ENCODE data around the gene ADPRM. TPM values are rescaled to one million over a fixed set of nuclear protein-coding genes. Genes with fewer than 3 reads are reported as not detected.

Gene ADPRM
- polyA plus RNA-seq, 2 of the 4 experiments (the other 2 are of a cell fraction) = 8.3 to 25.2 TPM

- TF ChIP-seq RCOR1 (IDR thresholded peaks at IDR 0.05; ENCODE audit: low read depth, low read length) = no peak
- TF ChIP-seq ATOH8 (CRISPR knock-in tag; IDR thresholded peaks at IDR 0.05; ENCODE audit: low read depth) = no peak
- no peak for TF ChIP-seq ESRRA (IDR thresholded peaks at IDR 0.05; ENCODE audit: borderline replicate concordance, low read length)
- TF ChIP-seq ELK1 (IDR thresholded peaks at IDR 0.05; ENCODE audit: low read depth, low read length) = peak; percentile 32; the same call in 1 of the 2 replicates
- no peak for TF ChIP-seq HOXB5 (CRISPR knock-in tag; IDR thresholded peaks at IDR 0.05)
Measured at GRCh38 chr17:10697092-10698081, at the start of gene ADPRM, which contains the start of gene SCO1 (continued).

- H3K4me2 ChIP-seq = no peak overlapping the region
- ChIA-PET POLR2A (no interaction called here), CTCF (interaction anchor here (0.5 to 9.9 kb wide), 4 partner anchors 17 to 716 kb away, joined by 3 to 194 read pairs (median 31); no protein-coding TSS in a partner anchor)
- 74% methylated on average over 5 of the region's 5 CpGs for WGBS (ENCODE audit: missing lambda C conversion rate)
- ATAC-seq = no peak
- no peak for FAIRE-seq
- H3K4me3 ChIP-seq = no peak overlapping the region
- no peak for DNase-seq (ENCODE audit: low read depth in 1 of 2, low spot score in 1 of 2)
- TF ChIP-seq SREBF2 (IDR thresholded peaks at IDR 0.05) (no peak), KDM1A (IDR thresholded peaks at IDR 0.05; ENCODE audit: low read depth) (no peak), CHD2 (IDR thresholded peaks at IDR 0.05; ENCODE audit: low read length, partially characterized antibody) (no peak), FOSL2 (IDR thresholded peaks at IDR 0.05) (no peak), FOSL2 (CRISPR knock-in tag; IDR thresholded peaks at IDR 0.05) (no peak)
- no peaks in the 10 kb centered on the region for H3K4me1 ChIP-seq
- H3K27ac ChIP-seq = no peak overlapping the region
- H3K9me3 ChIP-seq = no peaks in the 10 kb centered on the region
Measured at GRCh38 chr17:10648381-10648780, 49.0 kb upstream of the ADPRM start.

- POLR2A ChIA-PET = no interaction called here
- H3K4me2 ChIP-seq = no peak overlapping the region
- H3K27ac ChIP-seq = no peak overlapping the region
- H3K4me3 ChIP-seq = no peak overlapping the region
- FAIRE-seq = no peak
- WGBS (ENCODE audit: missing lambda C conversion rate) = 58% methylated on average over 3 of the region's 3 CpGs
- no peaks in the 10 kb centered on the region for H3K9me3 ChIP-seq
- CTCF ChIA-PET = no interaction called here
- TF ChIP-seq SREBF2 (IDR thresholded peaks at IDR 0.05) (no peak), HES2 (IDR thresholded peaks at IDR 0.05) (no peak), POLR2A (IDR thresholded peaks at IDR 0.05; ENCODE audit: low read length) (no peak), MYC (IDR thresholded peaks at IDR 0.05; ENCODE audit: borderline replicate concordance, low read length) (no peak)
- DNase-seq (ENCODE audit: low read depth in 1 of 2, low spot score in 1 of 2) = no peak
- no peaks in the 10 kb centered on the region for H3K4me1 ChIP-seq
- ATAC-seq = no peak
Measured at GRCh38 chr17:10648956-10649355, 48.4 kb upstream of the ADPRM start.

GRCh38 chr17:10649602-10650001, 47.8 kb upstream of the ADPRM start:
- WGBS (ENCODE audit: missing lambda C conversion rate) = 67% methylated on average over 5 of the region's 5 CpGs

More at GRCh38 chr17:10649602-10650001, 47.8 kb upstream of the ADPRM start:
- Histone ChIP-seq H3K27ac (no peak overlapping the region), H3K4me2 (no peak overlapping the region), H3K4me3 (no peak overlapping the region), H3K4me1 (no peaks in the 10 kb centered on the region), H3K9me3 (no peaks in the 10 kb centered on the region)
- ChIA-PET POLR2A (no interaction called here), CTCF (interaction anchor here (0.6 to 1.4 kb wide), 2 partner anchors 10 to 1280 kb away, joined by 3 to 5 read pairs; no protein-coding TSS in a partner anchor)
- FAIRE-seq (no peak), DNase-seq (ENCODE audit: low read depth in 1 of 2, low spot score in 1 of 2) (no peak), ATAC-seq (0 out of 6 replicates have a peak, but pooled peaks of 1 of the 2 experiments have one; percentile 27)
- TF ChIP-seq TP53 (CRISPR knock-in tag; IDR thresholded peaks at IDR 0.05) (no peak), HDAC2 (IDR thresholded peaks at IDR 0.05) (no peak), MAX (IDR thresholded peaks at IDR 0.05) (no peak)

All from A549 (cell line).